ENCODE results near the gene PATJ. TPM values are rescaled to one million over a fixed set of nuclear protein-coding genes. Genes with fewer than 3 reads are reported as not detected.
"Not testable (repeated sequence)": the region's sequence is repeated elsewhere in the genome, so short reads cannot be mapped to it uniquely, and the experiment has no call there.

Gene PATJ
- polyA plus RNA-seq, 1 of the 3 experiments (the other 2 are of a cell fraction): 3.0 TPM

DNA sequence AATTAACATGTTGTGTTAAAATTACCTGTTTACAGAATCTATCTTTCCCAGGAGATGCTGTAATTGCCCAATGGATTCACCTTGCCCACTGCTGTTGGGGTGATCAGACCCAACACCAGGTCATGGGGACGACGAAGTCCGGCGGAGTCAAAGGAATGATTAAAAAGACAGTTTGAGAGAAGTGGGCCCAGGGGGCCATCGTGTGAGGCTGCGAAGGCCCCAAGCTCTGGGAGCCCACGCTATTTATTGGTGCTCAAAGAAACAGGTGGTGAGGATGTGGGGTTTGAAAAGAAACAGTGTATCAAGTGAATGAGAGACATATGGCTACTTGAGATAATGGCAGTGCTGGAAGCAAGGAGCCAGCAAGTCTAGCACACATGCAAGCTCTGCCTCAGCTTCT lies 436.1 kb downstream of the PATJ start:
- Histone ChIP-seq H3K4me3 (ENCODE audit: low read depth in 2 of 2, low read length in 1 of 2) (no peak overlapping the region), H3K79me2 (ENCODE audit: insufficient read depth) (no peaks in the 10 kb centered on the region), H3K36me3 (replicated peaks in 1 of 2; ENCODE audit: control insufficient read depth in 1 of 2, insufficient read depth in 2 of 2, low read length in 1 of 2) (no peaks in the 10 kb centered on the region), H3F3A (replicated peaks; ENCODE audit: insufficient read depth) (no peaks in the 10 kb centered on the region), H3K9me2 (no peaks in the 10 kb centered on the region), H3K27ac (ENCODE audit: low read depth in 2 of 2, low read length in 1 of 2) (no peak overlapping the region), H3K9me3 (no peaks in the 10 kb centered on the region), H4K20me1 (ENCODE audit: insufficient read depth) (no peaks in the 10 kb centered on the region), H3K4me1 (ENCODE audit: control insufficient read depth in 1 of 2, insufficient read depth in 2 of 2, low read depth in 1 of 2, low read length in 1 of 2) (no peaks in the 10 kb centered on the region; a peak in 2 of 4 replicates), H3K9ac (no peak overlapping the region), H3K27me3 (ENCODE audit: insufficient read depth) (no peaks in the 10 kb centered on the region), H2AFZ (ENCODE audit: low read depth) (no peak overlapping the region), H3K4me2 (no peak overlapping the region)
- ChIA-PET POLR2A (no interaction called here), CTCF (interaction anchor here (0.9 to 1.1 kb wide), 2 partner anchors 38 to 229 kb away, joined by 3 to 5 read pairs; no protein-coding TSS in a partner anchor)
- WGBS (ENCODE audit: low lambda C conversion rate): 81% methylated on average over 7 of the region's 7 CpGs
- TF ChIP-seq ELF1 (IDR thresholded peaks at IDR 0.05) (no peak), SMC3 (IDR thresholded peaks at IDR 0.05; ENCODE audit: low read depth, low read length) (no peak), MEF2A (IDR thresholded peaks at IDR 0.05; ENCODE audit: borderline replicate concordance, low read depth) (no peak), TCF12 (IDR thresholded peaks at IDR 0.05) (no peak), RAD21 (IDR thresholded peaks at IDR 0.05; ENCODE audit: low read length) (no peak), MXI1 (IDR thresholded peaks at IDR 0.05; ENCODE audit: low read depth, low read length) (no peak), YY1 (IDR thresholded peaks at IDR 0.05; ENCODE audit: low read depth) (no peak), RFX5 (IDR thresholded peaks at IDR 0.05; ENCODE audit: low read length) (no peak), MAX (IDR thresholded peaks at IDR 0.05; ENCODE audit: low read depth) (no peak), GABPA (IDR thresholded peaks at IDR 0.05; ENCODE audit: low read depth) (no peak)
- TF ChIP-seq, protein P1, sequence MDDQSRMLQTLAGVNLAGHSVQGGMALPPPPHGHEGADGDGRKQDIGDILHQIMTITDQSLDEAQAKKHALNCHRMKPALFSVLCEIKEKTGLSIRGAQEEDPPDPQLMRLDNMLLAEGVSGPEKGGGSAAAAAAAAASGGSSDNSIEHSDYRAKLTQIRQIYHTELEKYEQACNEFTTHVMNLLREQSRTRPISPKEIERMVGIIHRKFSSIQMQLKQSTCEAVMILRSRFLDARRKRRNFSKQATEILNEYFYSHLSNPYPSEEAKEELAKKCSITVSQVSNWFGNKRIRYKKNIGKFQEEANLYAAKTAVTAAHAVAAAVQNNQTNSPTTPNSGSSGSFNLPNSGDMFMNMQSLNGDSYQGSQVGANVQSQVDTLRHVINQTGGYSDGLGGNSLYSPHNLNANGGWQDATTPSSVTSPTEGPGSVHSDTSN (IDR thresholded peaks at IDR 0.05): no peak
- TF ChIP-seq, protein P2, sequence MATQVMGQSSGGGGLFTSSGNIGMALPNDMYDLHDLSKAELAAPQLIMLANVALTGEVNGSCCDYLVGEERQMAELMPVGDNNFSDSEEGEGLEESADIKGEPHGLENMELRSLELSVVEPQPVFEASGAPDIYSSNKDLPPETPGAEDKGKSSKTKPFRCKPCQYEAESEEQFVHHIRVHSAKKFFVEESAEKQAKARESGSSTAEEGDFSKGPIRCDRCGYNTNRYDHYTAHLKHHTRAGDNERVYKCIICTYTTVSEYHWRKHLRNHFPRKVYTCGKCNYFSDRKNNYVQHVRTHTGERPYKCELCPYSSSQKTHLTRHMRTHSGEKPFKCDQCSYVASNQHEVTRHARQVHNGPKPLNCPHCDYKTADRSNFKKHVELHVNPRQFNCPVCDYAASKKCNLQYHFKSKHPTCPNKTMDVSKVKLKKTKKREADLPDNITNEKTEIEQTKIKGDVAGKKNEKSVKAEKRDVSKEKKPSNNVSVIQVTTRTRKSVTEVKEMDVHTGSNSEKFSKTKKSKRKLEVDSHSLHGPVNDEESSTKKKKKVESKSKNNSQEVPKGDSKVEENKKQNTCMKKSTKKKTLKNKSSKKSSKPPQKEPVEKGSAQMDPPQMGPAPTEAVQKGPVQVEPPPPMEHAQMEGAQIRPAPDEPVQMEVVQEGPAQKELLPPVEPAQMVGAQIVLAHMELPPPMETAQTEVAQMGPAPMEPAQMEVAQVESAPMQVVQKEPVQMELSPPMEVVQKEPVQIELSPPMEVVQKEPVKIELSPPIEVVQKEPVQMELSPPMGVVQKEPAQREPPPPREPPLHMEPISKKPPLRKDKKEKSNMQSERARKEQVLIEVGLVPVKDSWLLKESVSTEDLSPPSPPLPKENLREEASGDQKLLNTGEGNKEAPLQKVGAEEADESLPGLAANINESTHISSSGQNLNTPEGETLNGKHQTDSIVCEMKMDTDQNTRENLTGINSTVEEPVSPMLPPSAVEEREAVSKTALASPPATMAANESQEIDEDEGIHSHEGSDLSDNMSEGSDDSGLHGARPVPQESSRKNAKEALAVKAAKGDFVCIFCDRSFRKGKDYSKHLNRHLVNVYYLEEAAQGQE (IDR thresholded peaks at IDR 0.05; ENCODE audit: low read depth, low read length): no peak
- DNase-seq: no peak

GRCh38 chr1:62180054-62180453 lies 437.8 kb downstream of the PATJ start:
- H4K20me1 ChIP-seq (ENCODE audit: insufficient read depth); DNase-seq; H3K4me3 ChIP-seq (ENCODE audit: low read depth in 2 of 2, low read length in 1 of 2); H3K4me1 ChIP-seq (ENCODE audit: control insufficient read depth in 1 of 2, insufficient read depth in 2 of 2, low read depth in 1 of 2, low read length in 1 of 2); H3F3A ChIP-seq (replicated peaks; ENCODE audit: insufficient read depth); H3K9me3 ChIP-seq; H3K79me2 ChIP-seq (ENCODE audit: insufficient read depth); POLR2A ChIA-PET; H3K9me2 ChIP-seq; H3K36me3 ChIP-seq (replicated peaks in 1 of 2; ENCODE audit: control insufficient read depth in 1 of 2, insufficient read depth in 2 of 2, low read length in 1 of 2); H3K27me3 ChIP-seq (ENCODE audit: insufficient read depth); H3K4me2 ChIP-seq; H3K27ac ChIP-seq (ENCODE audit: low read depth in 2 of 2, low read length in 1 of 2); H3K9ac ChIP-seq; H2AFZ ChIP-seq (ENCODE audit: low read depth): not testable (repeated sequence)
- CTCF ChIA-PET: interaction anchor here (0.9 to 2.2 kb wide), 3 partner anchors 105 to 227 kb away, joined by 3 to 14 read pairs (median 4); no protein-coding TSS in a partner anchor
- TF ChIP-seq GATA2 (CRISPR knock-in tag; IDR thresholded peaks at IDR 0.05) (peak; percentile 75), FOXJ3 (CRISPR knock-in tag; IDR thresholded peaks at IDR 0.05) (peak; percentile 33; the same call in 1 of the 2 replicates)
- 51% methylated on average over 4 of the region's 4 CpGs for WGBS (ENCODE audit: low lambda C conversion rate)

All from SK-N-SH (cell line).